ENCODE measurements around the gene PTGDR. TPM values are rescaled to one million over a fixed set of nuclear protein-coding genes. Genes with fewer than 3 reads are reported as not detected.

PTGDR gene
- total RNA-seq, 1 donor from 2014 or later, result not detected

GRCh38 chr14:52286661-52287649, 19.5 kb downstream of the PTGDR start:
- H3K4me3 ChIP-seq (ENCODE audit: low read depth, low read length), result no peak overlapping the region
- TF ChIP-seq, protein P1, sequence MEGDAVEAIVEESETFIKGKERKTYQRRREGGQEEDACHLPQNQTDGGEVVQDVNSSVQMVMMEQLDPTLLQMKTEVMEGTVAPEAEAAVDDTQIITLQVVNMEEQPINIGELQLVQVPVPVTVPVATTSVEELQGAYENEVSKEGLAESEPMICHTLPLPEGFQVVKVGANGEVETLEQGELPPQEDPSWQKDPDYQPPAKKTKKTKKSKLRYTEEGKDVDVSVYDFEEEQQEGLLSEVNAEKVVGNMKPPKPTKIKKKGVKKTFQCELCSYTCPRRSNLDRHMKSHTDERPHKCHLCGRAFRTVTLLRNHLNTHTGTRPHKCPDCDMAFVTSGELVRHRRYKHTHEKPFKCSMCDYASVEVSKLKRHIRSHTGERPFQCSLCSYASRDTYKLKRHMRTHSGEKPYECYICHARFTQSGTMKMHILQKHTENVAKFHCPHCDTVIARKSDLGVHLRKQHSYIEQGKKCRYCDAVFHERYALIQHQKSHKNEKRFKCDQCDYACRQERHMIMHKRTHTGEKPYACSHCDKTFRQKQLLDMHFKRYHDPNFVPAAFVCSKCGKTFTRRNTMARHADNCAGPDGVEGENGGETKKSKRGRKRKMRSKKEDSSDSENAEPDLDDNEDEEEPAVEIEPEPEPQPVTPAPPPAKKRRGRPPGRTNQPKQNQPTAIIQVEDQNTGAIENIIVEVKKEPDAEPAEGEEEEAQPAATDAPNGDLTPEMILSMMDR (conservative IDR thresholded peaks at IDR 0.05; ENCODE audit: low read depth, low read length), result no peak
- DNase-seq (ENCODE audit: low read depth), result no peak

DNA sequence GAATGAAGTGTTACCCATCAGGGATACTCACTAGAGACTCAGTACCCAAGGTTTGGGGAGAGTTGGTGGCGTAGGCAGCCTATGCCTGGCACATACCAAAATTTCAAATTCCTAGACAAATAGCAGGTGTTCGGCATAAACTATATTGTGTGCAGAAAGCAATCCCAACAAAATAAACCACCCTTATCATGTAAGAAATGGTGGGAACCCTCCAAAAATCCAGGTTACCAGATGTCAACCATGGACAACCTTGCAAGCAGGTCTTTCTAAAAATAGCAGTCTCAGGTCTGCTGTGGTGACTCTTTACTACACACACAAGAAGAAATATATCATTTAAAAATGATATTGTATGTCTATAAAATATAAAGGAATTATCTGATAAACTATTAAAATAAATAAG, 28.9 kb downstream of the PTGDR start:
- no peak overlapping the region for H3K4me3 ChIP-seq (ENCODE audit: low read depth, low read length)
- TF ChIP-seq, protein P1 (conservative IDR thresholded peaks at IDR 0.05; ENCODE audit: low read depth, low read length), result no peak
- no peak for DNase-seq (ENCODE audit: low read depth)

DNA sequence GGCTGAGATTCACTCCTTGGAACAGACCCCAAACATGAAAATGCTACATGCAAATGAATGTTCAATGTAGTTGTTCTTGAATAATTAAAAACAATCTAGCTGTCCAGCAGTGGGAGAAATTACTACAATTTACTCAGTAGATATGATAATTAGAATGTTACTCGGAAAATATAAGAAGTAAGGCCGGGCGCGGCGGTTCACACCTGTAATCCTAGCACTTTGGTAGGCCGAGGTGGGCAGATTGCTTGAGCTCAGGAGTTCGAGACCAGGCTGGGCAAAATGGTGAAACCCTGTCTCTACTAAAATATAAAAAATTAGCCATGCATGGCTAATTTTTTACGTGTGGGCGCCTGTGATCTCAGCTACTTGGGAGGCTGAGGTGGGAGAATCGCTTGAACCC, 31.3 kb downstream of the PTGDR start:
- TF ChIP-seq, protein P1 (conservative IDR thresholded peaks at IDR 0.05; ENCODE audit: low read depth, low read length), result no peak
- DNase-seq (ENCODE audit: low read depth), result no peak
- H3K4me3 ChIP-seq (ENCODE audit: low read depth, low read length), result no peak overlapping the region

DNA sequence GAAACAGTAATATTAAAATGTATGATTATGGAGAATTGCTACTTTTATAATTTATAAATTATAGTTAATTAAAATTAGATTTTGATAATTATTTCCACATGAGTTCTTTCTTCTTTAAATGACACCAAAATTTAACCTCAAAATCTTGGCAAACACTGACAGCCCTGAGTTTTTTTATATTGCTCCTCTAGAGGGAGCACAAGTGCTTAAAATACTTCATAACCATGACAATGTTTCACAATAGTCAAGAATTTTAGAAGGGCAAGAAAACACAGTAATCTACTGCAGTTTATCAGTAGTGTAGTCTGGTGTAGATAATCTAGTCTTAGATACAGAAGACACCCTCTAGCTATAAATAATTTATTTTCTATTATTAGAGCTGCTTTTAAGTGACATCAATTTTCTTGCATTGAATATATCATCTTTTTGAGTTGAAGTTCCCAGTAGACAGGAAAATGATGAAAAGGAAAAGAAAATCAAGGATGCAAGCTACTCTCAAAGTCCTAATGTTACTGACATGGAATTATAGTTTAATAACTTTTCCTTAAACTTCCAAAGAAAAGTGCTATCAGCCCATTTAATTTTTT, 32.3 kb downstream of the PTGDR start:
- TF ChIP-seq, protein P1 (conservative IDR thresholded peaks at IDR 0.05; ENCODE audit: low read depth, low read length), result peak; percentile 66
- H3K4me3 ChIP-seq (ENCODE audit: low read depth, low read length), result no peak overlapping the region
- DNase-seq (ENCODE audit: low read depth), result peak; percentile 29

DNA sequence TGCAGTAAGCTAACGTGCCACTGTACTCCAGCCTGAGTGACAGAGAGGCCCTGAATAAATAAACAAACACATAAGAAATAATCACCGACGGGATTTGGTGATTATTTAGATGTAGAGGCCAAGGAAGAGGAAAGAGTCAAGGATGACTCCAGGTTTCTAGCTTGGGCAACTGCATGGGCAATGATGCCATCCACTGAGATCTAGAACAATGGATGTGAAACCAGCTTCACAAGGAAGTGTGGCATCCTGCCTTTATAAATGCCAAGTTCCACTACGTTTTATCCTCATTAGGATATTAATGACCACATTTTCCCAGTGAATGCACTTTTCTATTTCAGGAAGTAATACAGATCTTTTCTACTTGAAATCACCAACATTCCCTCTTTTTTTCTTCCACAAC, 35.7 kb downstream of the PTGDR start:
- no peak for DNase-seq (ENCODE audit: low read depth)
- H3K4me3 ChIP-seq (ENCODE audit: low read depth, low read length), result no peak overlapping the region
- TF ChIP-seq, protein P1 (conservative IDR thresholded peaks at IDR 0.05; ENCODE audit: low read depth, low read length), result no peak

DNA sequence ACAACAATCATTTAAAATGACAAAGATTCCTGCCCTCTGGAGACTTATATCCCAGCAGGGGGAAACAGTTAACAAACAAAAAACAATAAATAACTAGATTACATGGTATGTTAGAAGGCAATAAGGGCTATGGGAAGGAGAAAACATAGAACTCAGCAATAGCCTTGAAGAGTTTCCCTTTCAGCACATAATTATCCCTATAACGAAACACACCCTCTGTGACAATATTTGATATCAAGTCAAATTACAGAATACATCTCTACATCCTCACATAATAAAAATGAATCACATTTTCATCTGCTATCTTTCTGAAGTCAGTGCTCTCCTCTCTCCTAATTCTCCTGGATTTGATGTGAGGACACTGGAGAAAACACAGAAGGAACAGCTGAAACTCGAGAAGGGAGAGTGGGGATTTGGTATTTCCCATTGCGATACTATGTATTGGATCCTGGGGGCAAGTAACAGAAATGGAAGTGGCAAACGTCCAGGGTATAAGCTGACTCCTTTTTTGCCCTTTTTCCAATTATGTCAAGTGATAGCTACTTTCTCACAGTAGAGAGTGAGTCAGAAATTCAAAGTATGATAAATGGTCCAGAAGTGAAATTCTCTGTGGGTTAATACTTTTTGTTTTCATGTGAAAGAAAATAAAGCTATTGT, 36.9 kb downstream of the PTGDR start:
- no peak overlapping the region for H3K4me3 ChIP-seq (ENCODE audit: low read depth, low read length)
- TF ChIP-seq, protein P1 (conservative IDR thresholded peaks at IDR 0.05; ENCODE audit: low read depth, low read length), result no peak
- DNase-seq (ENCODE audit: low read depth), result no peak

Data from epithelial cell of proximal tubule (primary cell).